Trophoblast cell (in vitro differentiated cells and primary cell): Measurements from ENCODE around the gene GPR146.

Experiments
- DNase-seq, 2 donors: peaks; one replicate each; pipeline ENCODE4 v3.0.0-alpha.2; 2016
- H2AFZ ChIP-seq: 2 replicates; pipeline ENCODE4 v1.6.1; 2013; ENCODE audit warnings: low read length, moderate library complexity, mild to moderate bottlenecking; ENCODE audit not compliant: insufficient read depth, poor library complexity
- H2AK5ac ChIP-seq: 2 replicates; pipeline ENCODE4 v1.6.1; 2013; ENCODE audit warnings: mild to moderate bottlenecking, low read length
- H2BK120ac ChIP-seq: 2 replicates; pipeline ENCODE4 v1.6.1; 2013; ENCODE audit warnings: low read length, mild to moderate bottlenecking, moderate library complexity; ENCODE audit not compliant: insufficient read depth, poor library complexity
- H2BK12ac ChIP-seq: 2 replicates; pipeline ENCODE4 v1.6.1; 2013; ENCODE audit warnings: mild to moderate bottlenecking, low read length, moderate library complexity
- H2BK5ac ChIP-seq: 2 replicates; pipeline ENCODE4 v1.6.1; 2013; ENCODE audit warnings: low read length, low read depth, moderate library complexity, mild to moderate bottlenecking; ENCODE audit not compliant: poor library complexity
- H3K14ac ChIP-seq: 2 replicates; pipeline ENCODE4 v1.6.1; 2013; ENCODE audit warnings: mild to moderate bottlenecking, low read length
- H3K18ac ChIP-seq: 2 replicates; pipeline ENCODE4 v1.6.1; 2013; ENCODE audit warnings: mild to moderate bottlenecking, low read length
- H3K23ac ChIP-seq: 2 replicates; pipeline ENCODE4 v1.6.1; 2013; ENCODE audit warnings: low read length
- H3K27ac ChIP-seq: 2 replicates; pipeline ENCODE4 v1.5.1; 2013; ENCODE audit warnings: low read depth, mild to moderate bottlenecking, inconsistent platforms, low read length, moderate library complexity
- H3K27me3 ChIP-seq: 2 replicates; pipeline ENCODE4 v1.6.1; 2013; ENCODE audit warnings: inconsistent platforms, mild to moderate bottlenecking, low read length, moderate library complexity; ENCODE audit not compliant: insufficient read depth
- H3K36me3 ChIP-seq, 2 experiments: 1 replicate in 1 of 2; 2 replicates in 1 of 2; pipeline ENCODE4 v1.6.1; 2013; ENCODE audit warnings: low read length in 2 of 2, mild to moderate bottlenecking in 2 of 2, moderate library complexity in 1 of 2; ENCODE audit not compliant: insufficient read depth in 2 of 2, control insufficient read depth in 1 of 2
- H3K4ac ChIP-seq: 2 replicates; pipeline ENCODE4 v1.6.1; 2013; ENCODE audit warnings: low read depth, mild to moderate bottlenecking, low read length, moderate library complexity
- H3K4me1 ChIP-seq, 2 experiments: 1 replicate in 1 of 2; 2 replicates in 1 of 2; pipeline ENCODE4 v1.6.1; 2013; ENCODE audit warnings: low read length in 2 of 2, mild to moderate bottlenecking in 2 of 2, moderate library complexity in 1 of 2; ENCODE audit not compliant: insufficient read depth in 2 of 2, control insufficient read depth in 1 of 2
- H3K4me2 ChIP-seq: 2 replicates; pipeline ENCODE4 v1.6.1; 2013; ENCODE audit warnings: inconsistent platforms, mild to moderate bottlenecking, low read length, moderate library complexity
- H3K4me3 ChIP-seq: 2 replicates; pipeline ENCODE4 v1.5.1; 2013; ENCODE audit warnings: mild to moderate bottlenecking, low read depth, low read length, inconsistent platforms
- H3K79me1 ChIP-seq: one replicate; pipeline ENCODE4 v1.6.1; 2013; ENCODE audit warnings: low read length
- H3K79me2 ChIP-seq: 2 replicates; pipeline ENCODE4 v1.6.1; 2013; ENCODE audit warnings: low read length, mild to moderate bottlenecking; ENCODE audit not compliant: control insufficient read depth, insufficient read depth, poor library complexity
- H3K9ac ChIP-seq: 2 replicates; pipeline ENCODE4 v1.6.1; 2013; ENCODE audit warnings: mild to moderate bottlenecking, low read length
- H3K9me3 ChIP-seq: 2 replicates; pipeline ENCODE4 v1.6.1; 2013; ENCODE audit warnings: low read depth, mild to moderate bottlenecking, control low read depth, inconsistent platforms, low read length; ENCODE audit not compliant: insufficient read depth
- H4K12ac ChIP-seq: 2 replicates; pipeline ENCODE4 v1.6.1; 2013; ENCODE audit warnings: low read depth, mild to moderate bottlenecking, low read length, moderate library complexity
- H4K8ac ChIP-seq: 2 replicates; pipeline ENCODE4 v1.6.1; 2013; ENCODE audit warnings: low read depth, mild to moderate bottlenecking, low read length, moderate library complexity
- H4K91ac ChIP-seq: one replicate; pipeline ENCODE4 v1.6.1; 2013; ENCODE audit warnings: low read depth, mild to moderate bottlenecking, low read length, moderate library complexity
- WGBS: extraction: QIAGEN DNeasy Blood & Tissue Kit; methylation state at CpG from one replicate; pipeline ENCODE4 v1.1.7; 2013; ENCODE audit warnings: missing lambda C conversion rate; ENCODE audit not compliant: insufficient read length, insufficient coverage; ENCODE audit errors: extremely low coverage; 5-methylcytosine and 5-hydroxymethylcytosine counted together

The GPR146 gene

GRCh38 chr7:1062296-1063294 lies 18.2 kb downstream of the GPR146 start:
- Histone ChIP-seq H3K36me3 (peaks cover 4 to 5% of the 10 kb centered on the region in 2 experiments), H2AFZ (no peak overlapping the region), H3K9me3 (no peaks in the 10 kb centered on the region), H3K9ac (no peak overlapping the region), H2BK120ac (no peak overlapping the region), H3K18ac (no peak overlapping the region), H3K4ac (no peak overlapping the region), H2BK5ac (no peak overlapping the region), H3K23ac (no peak overlapping the region), H3K14ac (no peak overlapping the region), H4K91ac (no peak overlapping the region), H3K27ac (no peak overlapping the region), H4K12ac (no peak overlapping the region), H2BK12ac (no peak overlapping the region), H2AK5ac (no peak overlapping the region), H3K4me3 (no peak overlapping the region), H3K79me1 (peaks cover 3% of the 10 kb centered on the region), H3K4me2 (no peak overlapping the region), H4K8ac (no peak overlapping the region), H3K79me2 (no peaks in the 10 kb centered on the region), H3K27me3 (no peaks in the 10 kb centered on the region), H3K4me1 (peaks cover 8 to 13% of the 10 kb centered on the region in 2 experiments)
- DNase-seq, result no peak
- 100% methylated on average over 1 of the region's 33 CpGs for WGBS

GRCh38 chr7:1063361-1063760 lies 19.0 kb downstream of the GPR146 start:
- no CpG with 5 or more reads among the region's 21 CpGs for WGBS
- Histone ChIP-seq H2BK120ac (no peak overlapping the region), H3K14ac (no peak overlapping the region)

GRCh38 chr7:1064581-1064980 lies 20.2 kb downstream of the GPR146 start:
- H2AFZ ChIP-seq, result no peak overlapping the region
- no peak overlapping the region for H3K4me3 ChIP-seq
- no peak overlapping the region for H3K9ac ChIP-seq
- peaks cover 4% of the 10 kb centered on the region for H3K9me3 ChIP-seq
- H3K27me3 ChIP-seq, result no peaks in the 10 kb centered on the region
- no peaks in the 10 kb centered on the region for H3K36me3 ChIP-seq
- H3K27ac ChIP-seq, result no peak overlapping the region
- H3K4me1 ChIP-seq, result peaks cover 15 to 21% of the 10 kb centered on the region in 2 experiments
- no peak overlapping the region for H3K14ac ChIP-seq
- H4K8ac ChIP-seq, result no peak overlapping the region
- no peak overlapping the region for H2AK5ac ChIP-seq
- no peak overlapping the region for H2BK5ac ChIP-seq
- WGBS, result no CpG with 5 or more reads among the region's 13 CpGs
- DNase-seq, result no peak
- H3K4ac ChIP-seq, result no peak overlapping the region
- no peak overlapping the region for H3K4me2 ChIP-seq
- no peak overlapping the region for H3K23ac ChIP-seq
- H4K91ac ChIP-seq, result no peak overlapping the region
- H3K79me1 ChIP-seq, result peaks cover 12% of the 10 kb centered on the region
- no peak overlapping the region for H4K12ac ChIP-seq
- no peak overlapping the region for H2BK120ac ChIP-seq
- peaks cover 3% of the 10 kb centered on the region for H3K79me2 ChIP-seq
- H2BK12ac ChIP-seq, result no peak overlapping the region
- H3K18ac ChIP-seq, result no peak overlapping the region

More at GRCh38 chr7:1063361-1063760, 19.0 kb downstream of the GPR146 start:
- Histone ChIP-seq H2BK12ac (no peak overlapping the region), H3K36me3 (no peaks in the 10 kb centered on the region), H3K23ac (no peak overlapping the region), H3K27me3 (no peaks in the 10 kb centered on the region), H3K4me1 (peaks cover 14 to 20% of the 10 kb centered on the region in 2 experiments), H3K4me2 (no peak overlapping the region), H3K27ac (no peak overlapping the region), H3K4me3 (no peak overlapping the region), H2AFZ (no peak overlapping the region), H2AK5ac (no peak overlapping the region), H4K91ac (no peak overlapping the region), H2BK5ac (no peak overlapping the region), H3K9me3 (peaks cover 4% of the 10 kb centered on the region), H3K79me1 (peaks cover 9% of the 10 kb centered on the region), H3K9ac (no peak overlapping the region), H4K8ac (no peak overlapping the region), H3K18ac (no peak overlapping the region), H3K4ac (no peak overlapping the region), H4K12ac (no peak overlapping the region), H3K79me2 (peaks cover 3% of the 10 kb centered on the region)
- DNase-seq, result no peak

DNA sequence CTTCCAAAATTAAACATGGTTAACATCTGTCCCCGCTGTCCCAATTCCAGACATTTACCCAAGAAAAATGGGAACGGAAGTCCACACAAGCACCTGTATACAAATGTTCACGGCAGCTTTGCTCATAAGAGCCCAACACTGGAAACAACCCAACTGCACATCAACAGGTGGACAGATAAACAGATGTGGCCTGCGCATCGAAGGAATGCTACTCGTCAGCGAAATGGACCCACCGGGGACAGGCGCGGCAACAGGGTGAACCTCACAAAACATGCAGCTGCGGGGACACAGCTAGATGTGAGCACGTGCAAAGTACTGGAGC lies 20.9 kb downstream of the GPR146 start:
- Histone ChIP-seq H3K4me2 (no peak overlapping the region), H2BK120ac (no peak overlapping the region), H4K8ac (no peak overlapping the region), H3K14ac (no peak overlapping the region), H2AFZ (no peak overlapping the region), H4K91ac (peak overlapping the region; percentile 25), H3K4ac (no peak overlapping the region), H2BK12ac (no peak overlapping the region), H3K27ac (no peak overlapping the region), H3K27me3 (no peaks in the 10 kb centered on the region), H3K4me1 (peaks cover 13 to 18% of the 10 kb centered on the region in 2 experiments), H2AK5ac (peak overlapping the region; percentile 21), H2BK5ac (no peak overlapping the region), H3K36me3 (no peaks in the 10 kb centered on the region), H3K79me2 (peaks cover 3% of the 10 kb centered on the region), H3K4me3 (no peak overlapping the region), H4K12ac (no peak overlapping the region), H3K79me1 (peaks cover 11% of the 10 kb centered on the region), H3K18ac (peak overlapping the region; percentile 32), H3K9ac (no peak overlapping the region), H3K23ac (no peak overlapping the region), H3K9me3 (peaks cover 4% of the 10 kb centered on the region)
- WGBS, result no CpG with 5 or more reads among the region's 12 CpGs
- DNase-seq, result no peak
